C4-2B (cell line): ENCODE results near the gene MATCAP1.

Experiments used
- CTCF ChIP-seq: fragments of 450-650 bp; conservative IDR thresholded peaks from 2 replicates; pipeline ENCODE4 v1.5.1; 2017; ENCODE audit warnings: mild to moderate bottlenecking
- ZFX ChIP-seq: fragments of 450-650 bp; IDR thresholded peaks from 2 replicates; pipeline ENCODE4 v1.6.1; 2017

GRCh38 chr16:67158637-67159600 lies 24.8 kb downstream of the MATCAP1 start:
- TF ChIP-seq CTCF: no peak
- TF ChIP-seq ZFX: no peak
